MV-4-11 (cell line): ENCODE measurements around the gene BORCS6.

ENCODE experiments used
- DNase-seq: peaks from one replicate; lab custom pipeline; 2025; lab: John Stamatoyannopoulos, UW

BORCS6 gene

DNA sequence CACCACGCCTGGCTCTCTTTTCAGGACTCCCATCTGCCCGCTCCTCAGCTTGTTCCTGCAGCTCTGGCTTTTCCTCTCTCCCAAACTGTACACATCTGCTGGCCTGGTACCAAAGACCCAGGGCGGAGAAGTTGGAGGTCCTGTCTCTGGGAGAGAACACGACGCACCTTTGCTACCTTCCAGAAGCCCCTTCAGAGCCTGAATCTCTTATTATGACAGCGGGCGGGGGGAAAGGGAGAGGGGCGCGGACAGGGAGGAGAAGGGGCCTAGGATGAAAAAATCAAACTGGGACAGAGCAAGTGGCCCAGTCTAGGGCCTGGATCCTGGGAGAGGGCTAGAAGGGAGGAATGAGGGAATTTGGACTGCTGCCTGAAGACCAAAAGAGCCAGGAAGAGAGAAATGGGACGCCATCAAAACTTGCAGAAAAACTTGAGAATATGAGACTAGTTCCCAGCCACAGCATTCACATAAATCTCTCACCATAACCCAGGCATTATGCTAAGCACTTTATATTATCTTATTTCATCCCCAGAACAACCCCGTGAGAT is 35.3 kb downstream of the BORCS6 start:
- DNase-seq, result no peak

DNA sequence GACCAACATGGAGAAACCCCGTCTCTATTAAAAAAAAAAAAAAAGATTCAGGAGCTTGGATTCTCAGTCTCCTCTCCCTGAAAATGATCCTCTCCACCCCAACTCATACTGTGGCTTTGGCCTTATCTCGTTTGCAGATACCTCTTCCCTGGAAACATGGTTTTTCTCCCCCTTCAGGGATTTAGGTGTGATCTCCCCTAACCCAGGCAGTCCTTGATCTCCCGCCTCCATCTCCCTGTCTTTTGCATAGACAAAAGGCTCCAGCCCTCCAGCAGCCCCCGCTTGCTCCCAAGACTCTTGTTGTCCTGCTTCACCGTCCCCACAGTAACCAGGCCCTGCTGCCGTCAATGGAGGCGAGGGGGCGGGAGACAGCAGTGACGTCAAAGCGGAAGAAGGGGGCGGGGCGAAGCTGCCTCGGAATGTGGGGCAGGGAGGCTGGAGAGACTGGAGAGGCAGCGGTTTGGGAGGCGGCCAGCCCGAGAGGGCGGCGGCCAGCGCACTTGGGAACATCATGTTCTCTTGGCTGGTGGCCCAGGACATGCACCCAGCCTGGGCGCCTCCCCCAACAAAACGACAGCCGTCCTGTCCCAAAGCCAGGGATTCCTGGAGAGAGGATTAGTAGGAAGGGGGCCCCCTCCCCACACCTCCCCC is 35.9 kb downstream of the BORCS6 start:
- DNase-seq, result peak; percentile 81

- peak; percentile 51 for DNase-seq
Observed at GRCh38 chr17:8153525-8153956, 36.4 kb downstream of the BORCS6 start.

- no peak for DNase-seq
Observed at GRCh38 chr17:8153031-8153451, 36.9 kb downstream of the BORCS6 start.

DNA sequence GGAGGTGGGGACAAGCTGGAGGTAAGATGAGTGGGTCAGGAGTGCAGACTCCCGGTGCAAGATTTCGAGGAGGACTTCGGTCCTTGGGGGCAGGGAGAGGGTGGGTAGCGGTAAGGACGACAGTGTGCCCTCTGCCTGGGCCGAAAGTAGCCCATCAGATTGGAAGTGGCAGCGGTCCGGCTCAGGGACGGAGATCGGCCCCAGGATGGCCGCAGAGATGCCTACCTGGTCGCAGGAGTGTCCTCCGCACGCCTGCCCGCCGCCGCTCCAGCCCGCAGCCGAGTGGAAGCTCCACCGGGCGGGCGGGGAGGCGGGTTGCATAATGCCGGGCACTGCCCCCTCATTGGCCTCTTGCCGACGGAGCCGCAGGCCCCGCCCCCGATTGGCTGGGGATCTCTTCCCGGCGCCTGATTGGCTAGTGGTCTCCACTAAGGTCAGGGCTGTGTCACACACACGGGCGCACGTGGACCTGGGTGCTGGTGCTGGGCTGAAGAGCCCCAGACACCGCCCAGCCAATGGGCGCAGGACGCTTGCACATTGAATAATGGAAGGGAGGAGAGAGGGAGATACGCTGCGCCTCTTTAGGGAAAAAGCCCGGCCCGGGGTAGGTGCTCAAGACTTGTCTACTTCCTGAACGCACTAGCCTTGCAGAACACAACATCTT is 37.7 kb downstream of the BORCS6 start, which contains the start of gene PER1:
Gene PER1 (minus strand): TSS at position 293 of the 664 bp plus-strand sequence. CDS start 1,698 bp downstream, outside the sequence.
- DNase-seq, result peak; percentile 96

GRCh38 chr17:8151641-8152111 is 38.3 kb downstream of the BORCS6 start:
- DNase-seq, result peak; percentile 43

DNA sequence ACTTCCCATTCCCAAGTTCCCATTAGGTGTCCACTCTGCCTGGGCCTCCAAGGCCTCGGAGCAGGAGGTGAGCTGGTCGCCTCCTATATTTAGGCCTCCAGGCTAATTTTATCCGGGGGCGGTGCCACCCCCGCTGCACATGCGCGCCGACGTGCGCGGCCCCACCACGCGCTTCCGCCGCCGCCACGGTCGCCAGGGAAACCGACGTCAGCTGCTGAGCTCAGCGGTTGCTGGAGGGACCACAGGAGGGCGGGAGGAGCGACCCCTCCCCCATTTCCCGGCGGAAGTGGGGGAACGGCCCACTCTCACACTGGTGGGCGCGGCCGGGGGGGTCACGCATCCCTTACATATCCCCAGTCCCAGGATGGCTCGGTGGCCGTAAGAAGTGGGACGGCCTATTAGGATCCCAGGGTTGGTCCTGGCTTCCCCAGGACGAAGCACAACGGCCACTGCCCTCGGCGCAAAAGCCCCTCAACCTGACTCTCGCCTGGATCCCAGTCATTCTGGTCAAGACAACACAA is 38.8 kb downstream of the BORCS6 start:
- peak; percentile 70 for DNase-seq

GRCh38 chr17:8150194-8151119 is 39.5 kb downstream of the BORCS6 start:
- no peak for DNase-seq

- DNase-seq, result no peak
Observed at GRCh38 chr17:8149419-8150193, 40.4 kb downstream of the BORCS6 start.

- no peak for DNase-seq
Observed at GRCh38 chr17:8148560-8148959, 41.4 kb downstream of the BORCS6 start.

- DNase-seq, result no peak
Observed at GRCh38 chr17:8147805-8148404, 42.1 kb downstream of the BORCS6 start.

- DNase-seq, result no peak
Observed at GRCh38 chr17:8147141-8147804, 42.7 kb downstream of the BORCS6 start.

DNA sequence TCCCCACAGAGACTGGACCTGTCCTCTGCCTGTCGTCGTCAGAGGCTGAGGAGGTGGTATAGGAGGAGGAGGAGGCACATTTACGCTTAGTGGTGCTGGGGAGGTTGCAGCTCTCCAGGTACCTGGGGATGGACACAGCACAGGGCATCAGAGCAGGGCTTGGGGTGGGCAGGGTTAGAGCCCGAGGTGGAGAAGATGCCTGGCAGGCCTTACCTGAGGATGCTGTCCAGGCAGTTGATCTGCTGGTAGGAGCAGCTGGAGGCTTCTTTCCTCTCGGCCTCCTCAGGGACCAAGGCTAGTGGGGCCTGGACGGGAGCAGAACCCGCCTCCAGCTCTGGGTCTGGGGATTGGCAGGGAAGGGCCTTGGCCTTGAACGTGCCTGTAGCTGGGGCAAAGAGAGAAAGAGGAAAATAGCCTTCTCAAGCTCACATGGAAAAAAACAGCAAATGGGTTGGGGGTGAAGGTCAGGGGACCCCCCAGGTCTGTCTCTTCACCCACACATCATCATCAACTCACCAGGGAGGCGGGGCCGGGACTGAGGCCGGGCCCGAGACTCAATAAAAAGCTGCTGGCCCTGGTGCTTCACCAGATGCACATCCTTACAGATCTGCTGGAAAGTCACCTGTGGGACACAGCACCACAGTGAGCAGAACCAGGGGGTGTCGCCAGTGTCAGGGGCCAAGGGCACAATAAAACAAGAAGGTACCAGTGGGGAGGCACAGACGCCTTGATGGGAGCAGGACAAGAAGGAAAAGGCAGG is 43.4 kb downstream of the BORCS6 start:
- no peak for DNase-seq

DNA sequence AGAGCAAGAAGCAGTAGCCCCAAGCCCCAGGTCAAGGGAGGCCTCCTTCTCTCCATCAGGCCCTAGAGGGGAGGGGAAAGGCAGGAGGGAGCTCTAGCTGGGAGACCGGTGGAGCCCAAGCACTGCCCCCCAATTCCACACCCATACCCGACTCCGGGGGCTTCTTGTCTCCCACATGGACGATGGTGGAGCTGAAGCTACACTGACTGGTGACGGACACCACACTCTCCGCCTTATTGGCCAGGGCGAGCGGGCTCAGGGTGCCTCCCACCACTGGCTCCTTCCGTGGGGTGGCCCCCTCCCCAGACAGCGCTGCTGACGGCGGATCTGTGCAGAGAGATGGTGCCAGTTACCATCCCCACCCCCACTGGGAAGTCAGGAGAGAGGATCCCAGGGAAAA is 44.2 kb downstream of the BORCS6 start:
- no peak for DNase-seq

GRCh38 chr17:8144401-8145231 is 45.4 kb downstream of the BORCS6 start:
- no peak for DNase-seq

GRCh38 chr17:8143581-8144400 is 46.2 kb downstream of the BORCS6 start:
- no peak for DNase-seq

- DNase-seq, result no peak
Observed at GRCh38 chr17:8142887-8143580, 46.9 kb downstream of the BORCS6 start.
